Liver (tissue), 9 donors: Measurements from ENCODE around the gene ZBTB12. TPM values are rescaled to one million over a fixed set of nuclear protein-coding genes. Genes with fewer than 3 reads are reported as not detected.

Experiments used
- DNase-seq: peaks from one replicate; pipeline ENCODE4 v3.0.0-alpha.2; 2017; ENCODE audit warnings: low spot score
- H3K27ac ChIP-seq, 2 donors: one replicate each; pipeline ENCODE4 v1.7.0; 2013; ENCODE audit warnings: inconsistent platforms in 2 of 2, low read length in 2 of 2, control low read depth in 1 of 2, low read depth in 1 of 2, mild to moderate bottlenecking in 1 of 2
- H3K27me3 ChIP-seq, 4 donors: one replicate each; pipeline versions ENCODE4 v1.6.1 to v1.7.0; 2013; ENCODE audit warnings: low read length in 3 of 4, inconsistent platforms in 1 of 4, mild to moderate bottlenecking in 1 of 4, moderate library complexity in 1 of 4; ENCODE audit not compliant: control insufficient read depth in 4 of 4, insufficient read depth in 4 of 4
- H3K36me3 ChIP-seq, 4 donors: one replicate each; pipeline versions ENCODE4 v1.6.1 to v1.7.0; 2013; ENCODE audit warnings: low read length in 3 of 4, mild to moderate bottlenecking in 3 of 4, low read depth in 1 of 4, moderate library complexity in 1 of 4; ENCODE audit not compliant: control insufficient read depth in 4 of 4, insufficient read depth in 3 of 4
- H3K4me1 ChIP-seq, 4 donors: one replicate each; pipeline versions ENCODE4 v1.6.1 to v1.7.0; 2013; ENCODE audit warnings: low read length in 3 of 4, mild to moderate bottlenecking in 3 of 4, moderate library complexity in 1 of 4; ENCODE audit not compliant: control insufficient read depth in 4 of 4, insufficient read depth in 4 of 4
- H3K4me3 ChIP-seq, 3 donors: one replicate each; pipeline versions ENCODE4 v1.6.1 to v1.7.0; 2013; ENCODE audit warnings: low read length in 3 of 3, control low read depth in 1 of 3, low read depth in 1 of 3, mild to moderate bottlenecking in 1 of 3
- H3K9ac ChIP-seq, 2 donors: one replicate each; pipeline ENCODE4 v1.7.0; 2013; ENCODE audit warnings: low read length in 2 of 2, mild to moderate bottlenecking in 2 of 2, moderate library complexity in 2 of 2, control low read depth in 1 of 2, low read depth in 1 of 2
- H3K9me3 ChIP-seq, 4 donors: one replicate each; pipeline versions ENCODE4 v1.6.1 to v1.7.0; 2013; ENCODE audit warnings: low read length in 3 of 4; ENCODE audit not compliant: control insufficient read depth in 4 of 4
- EGR1 ChIP-seq, 2 donors: IDR thresholded peaks; 2 replicates each; pipeline ENCODE4 v1.6.1; 2016 to 2018; ENCODE audit warnings: antibody characterized with exemption in 2 of 2, low read depth in 2 of 2
- FOXA1 ChIP-seq: IDR thresholded peaks from 2 replicates; pipeline ENCODE4 v1.6.1; 2016; ENCODE audit warnings: antibody characterized with exemption
- FOXA2 ChIP-seq: IDR thresholded peaks from 2 replicates; pipeline ENCODE4 v1.6.1; 2016; ENCODE audit warnings: antibody characterized with exemption
- GABPA ChIP-seq, 2 donors: IDR thresholded peaks in 1 of 2; conservative IDR thresholded peaks in 1 of 2; 2 replicates each; pipeline ENCODE4 v1.6.1; 2016; ENCODE audit warnings: antibody characterized with exemption in 2 of 2, mild to moderate bottlenecking in 1 of 2, moderate library complexity in 1 of 2
- HNF4A ChIP-seq, 2 donors: conservative IDR thresholded peaks; 2 replicates each; pipeline ENCODE4 v1.6.1; 2016; ENCODE audit warnings: antibody characterized with exemption in 2 of 2, mild to moderate bottlenecking in 2 of 2
- HNF4G ChIP-seq: IDR thresholded peaks from 2 replicates; pipeline ENCODE4 v1.6.1; 2016; ENCODE audit warnings: antibody characterized with exemption
- JUND ChIP-seq, 2 donors: IDR thresholded peaks; 2 replicates each; pipeline ENCODE4 v1.6.1; 2016; ENCODE audit warnings: antibody characterized with exemption in 2 of 2
- NR2F2 ChIP-seq: IDR thresholded peaks from 2 replicates; pipeline ENCODE4 v1.6.1; 2016; ENCODE audit warnings: antibody characterized with exemption
- RAD21 ChIP-seq, 2 donors: IDR thresholded peaks; 2 replicates each; pipeline ENCODE4 v1.6.1; 2016; ENCODE audit warnings: antibody characterized with exemption in 2 of 2, mild to moderate bottlenecking in 2 of 2
- RXRA ChIP-seq, 2 donors: IDR thresholded peaks; 2 replicates each; pipeline ENCODE4 v1.6.1; 2017 to 2018; ENCODE audit warnings: antibody characterized with exemption in 2 of 2, mild to moderate bottlenecking in 1 of 2
- SP1 ChIP-seq: IDR thresholded peaks from 2 replicates; pipeline ENCODE4 v1.6.1; 2018; ENCODE audit warnings: antibody characterized with exemption, mild to moderate bottlenecking
- TAF1 ChIP-seq: conservative IDR thresholded peaks from 2 replicates; pipeline ENCODE4 v1.6.1; 2016; ENCODE audit warnings: antibody characterized with exemption, mild to moderate bottlenecking
- YY1 ChIP-seq: IDR thresholded peaks from 2 replicates; pipeline ENCODE4 v1.6.1; 2016; ENCODE audit warnings: antibody characterized with exemption, mild to moderate bottlenecking
- WGBS: extraction: QIAGEN DNeasy Blood & Tissue Kit; methylation state at CpG from one replicate; pipeline ENCODE4 v1.1.7; 2013; 5-methylcytosine and 5-hydroxymethylcytosine counted together
- polyA plus RNA-seq, 2 donors: library from polyadenylated mRNA; stranded (reverse) in 1 of 2; unstranded in 1 of 2; fragments of 200-250 nt in 1 of 2; fragments of >200 nt in 1 of 2; fragmentation: Nextera tagmentation in 1 of 2; extraction: Ambion mirVana in 1 of 2; gene quantifications; one replicate each; pipeline versions ENCODE4 v1.2.1 to v1.2.3, GENCODE V29; 2013 to 2015
- total RNA-seq, 2 donors: library from RNA; depleted of rRNA; stranded (reverse); fragments of >200 nt; gene quantifications; one replicate each; pipeline ENCODE4 v1.2.3, GENCODE V29; 2014
- TF ChIP-seq, protein P1 (sequence below): fragments of 150-350 bp; IDR thresholded peaks from 2 replicates; pipeline ENCODE4 v1.5.1; 2017; ENCODE audit warnings: improper control_type of control experiment, low read depth, low read length; ENCODE audit not compliant: missing input control
- TF ChIP-seq, protein P2 (sequence below): IDR thresholded peaks from 2 replicates; pipeline ENCODE4 v1.6.1; 2016; ENCODE audit warnings: antibody characterized with exemption
- TF ChIP-seq, protein P3 (sequence below): IDR thresholded peaks from 2 replicates; pipeline ENCODE4 v1.6.1; 2016; ENCODE audit warnings: antibody characterized with exemption
- TF ChIP-seq, protein P4 (sequence below): IDR thresholded peaks from 2 replicates; pipeline ENCODE4 v1.6.1; 2016; ENCODE audit warnings: antibody characterized with exemption, mild to moderate bottlenecking
- TF ChIP-seq, protein P5 (sequence below): IDR thresholded peaks from 2 replicates; pipeline ENCODE4 v1.6.1; 2016; ENCODE audit warnings: antibody characterized with exemption
- donor health status: healthy.
- donor health status: healthy.
- donor health status: healthy.
- donor health status: healthy.
- donor health status: healthy.

Gene ZBTB12
- total and polyA plus RNA-seq, 4 donors: 0.25 to 2.3 (median 0.83) TPM; not detected in 1

DNA sequence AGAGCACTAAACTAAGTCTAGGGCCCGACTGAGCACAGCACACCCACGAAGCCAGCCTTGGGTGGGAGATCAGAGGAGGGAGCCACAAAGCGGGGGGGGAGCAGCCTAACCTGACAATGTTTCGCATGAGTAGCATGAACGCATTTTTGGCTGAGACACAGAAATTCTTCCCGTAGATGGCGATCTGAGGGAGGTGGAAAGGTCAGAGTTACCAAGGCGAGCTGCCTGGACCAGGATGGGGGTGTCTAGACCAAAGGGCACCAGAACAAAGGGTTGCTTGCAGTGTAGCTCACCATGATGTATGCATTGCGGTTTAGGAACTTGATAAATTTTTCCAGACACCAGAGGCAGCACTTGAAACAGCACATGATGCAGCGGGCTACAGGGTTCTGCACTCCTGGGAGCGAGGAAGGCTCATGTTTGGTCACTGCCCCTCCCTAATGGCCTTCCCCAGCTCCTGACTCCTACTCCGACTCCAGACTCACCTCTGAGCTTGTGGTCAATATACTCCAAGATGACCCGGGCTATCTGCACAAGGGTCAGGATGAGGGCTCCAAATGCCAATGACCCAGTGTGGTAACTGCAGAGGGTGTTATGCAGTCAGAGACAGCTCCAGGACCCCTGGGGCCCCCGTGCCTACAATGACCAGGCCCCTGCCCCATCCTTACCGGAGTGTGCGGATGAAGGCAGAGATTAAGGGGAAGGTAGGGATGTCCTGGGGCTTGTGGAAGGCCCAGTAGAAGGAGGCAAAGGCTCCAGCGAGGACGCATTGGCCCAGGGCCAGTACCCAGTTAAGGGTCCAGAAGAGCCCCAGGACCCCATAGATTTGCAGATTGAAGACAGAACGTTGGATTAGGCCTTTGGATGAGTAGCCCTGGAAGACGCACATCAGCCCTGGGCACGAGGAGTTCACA lies 36.4 kb downstream of the ZBTB12 start:
- TF ChIP-seq EGR1 (IDR thresholded peaks at IDR 0.05; ENCODE audit: low read depth in 2 of 2) (no peak), JUND (IDR thresholded peaks at IDR 0.05) (no peak), HNF4G (no peak), YY1 (no peak), FOXA1 (no peak), TAF1 (no peak), SP1 (peak; percentile 17), HNF4A (conservative IDR thresholded peaks at IDR 0.05) (peak; percentile 10 to 29), GABPA (IDR thresholded peaks at IDR 0.05 in 1 of 2, conservative IDR thresholded peaks at IDR 0.05 in 1 of 2) (no peak), RAD21 (IDR thresholded peaks at IDR 0.05) (no peak), RXRA (IDR thresholded peaks at IDR 0.05) (peak; percentile 31 to 40), FOXA2 (no peak), NR2F2 (no peak)
- TF ChIP-seq, protein P1, sequence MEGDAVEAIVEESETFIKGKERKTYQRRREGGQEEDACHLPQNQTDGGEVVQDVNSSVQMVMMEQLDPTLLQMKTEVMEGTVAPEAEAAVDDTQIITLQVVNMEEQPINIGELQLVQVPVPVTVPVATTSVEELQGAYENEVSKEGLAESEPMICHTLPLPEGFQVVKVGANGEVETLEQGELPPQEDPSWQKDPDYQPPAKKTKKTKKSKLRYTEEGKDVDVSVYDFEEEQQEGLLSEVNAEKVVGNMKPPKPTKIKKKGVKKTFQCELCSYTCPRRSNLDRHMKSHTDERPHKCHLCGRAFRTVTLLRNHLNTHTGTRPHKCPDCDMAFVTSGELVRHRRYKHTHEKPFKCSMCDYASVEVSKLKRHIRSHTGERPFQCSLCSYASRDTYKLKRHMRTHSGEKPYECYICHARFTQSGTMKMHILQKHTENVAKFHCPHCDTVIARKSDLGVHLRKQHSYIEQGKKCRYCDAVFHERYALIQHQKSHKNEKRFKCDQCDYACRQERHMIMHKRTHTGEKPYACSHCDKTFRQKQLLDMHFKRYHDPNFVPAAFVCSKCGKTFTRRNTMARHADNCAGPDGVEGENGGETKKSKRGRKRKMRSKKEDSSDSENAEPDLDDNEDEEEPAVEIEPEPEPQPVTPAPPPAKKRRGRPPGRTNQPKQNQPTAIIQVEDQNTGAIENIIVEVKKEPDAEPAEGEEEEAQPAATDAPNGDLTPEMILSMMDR: no peak
- TF ChIP-seq, protein P2, sequence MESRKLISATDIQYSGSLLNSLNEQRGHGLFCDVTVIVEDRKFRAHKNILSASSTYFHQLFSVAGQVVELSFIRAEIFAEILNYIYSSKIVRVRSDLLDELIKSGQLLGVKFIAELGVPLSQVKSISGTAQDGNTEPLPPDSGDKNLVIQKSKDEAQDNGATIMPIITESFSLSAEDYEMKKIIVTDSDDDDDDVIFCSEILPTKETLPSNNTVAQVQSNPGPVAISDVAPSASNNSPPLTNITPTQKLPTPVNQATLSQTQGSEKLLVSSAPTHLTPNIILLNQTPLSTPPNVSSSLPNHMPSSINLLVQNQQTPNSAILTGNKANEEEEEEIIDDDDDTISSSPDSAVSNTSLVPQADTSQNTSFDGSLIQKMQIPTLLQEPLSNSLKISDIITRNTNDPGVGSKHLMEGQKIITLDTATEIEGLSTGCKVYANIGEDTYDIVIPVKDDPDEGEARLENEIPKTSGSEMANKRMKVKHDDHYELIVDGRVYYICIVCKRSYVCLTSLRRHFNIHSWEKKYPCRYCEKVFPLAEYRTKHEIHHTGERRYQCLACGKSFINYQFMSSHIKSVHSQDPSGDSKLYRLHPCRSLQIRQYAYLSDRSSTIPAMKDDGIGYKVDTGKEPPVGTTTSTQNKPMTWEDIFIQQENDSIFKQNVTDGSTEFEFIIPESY: no peak
- TF ChIP-seq, protein P3, sequence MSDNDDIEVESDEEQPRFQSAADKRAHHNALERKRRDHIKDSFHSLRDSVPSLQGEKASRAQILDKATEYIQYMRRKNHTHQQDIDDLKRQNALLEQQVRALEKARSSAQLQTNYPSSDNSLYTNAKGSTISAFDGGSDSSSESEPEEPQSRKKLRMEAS: no peak
- TF ChIP-seq, protein P4, sequence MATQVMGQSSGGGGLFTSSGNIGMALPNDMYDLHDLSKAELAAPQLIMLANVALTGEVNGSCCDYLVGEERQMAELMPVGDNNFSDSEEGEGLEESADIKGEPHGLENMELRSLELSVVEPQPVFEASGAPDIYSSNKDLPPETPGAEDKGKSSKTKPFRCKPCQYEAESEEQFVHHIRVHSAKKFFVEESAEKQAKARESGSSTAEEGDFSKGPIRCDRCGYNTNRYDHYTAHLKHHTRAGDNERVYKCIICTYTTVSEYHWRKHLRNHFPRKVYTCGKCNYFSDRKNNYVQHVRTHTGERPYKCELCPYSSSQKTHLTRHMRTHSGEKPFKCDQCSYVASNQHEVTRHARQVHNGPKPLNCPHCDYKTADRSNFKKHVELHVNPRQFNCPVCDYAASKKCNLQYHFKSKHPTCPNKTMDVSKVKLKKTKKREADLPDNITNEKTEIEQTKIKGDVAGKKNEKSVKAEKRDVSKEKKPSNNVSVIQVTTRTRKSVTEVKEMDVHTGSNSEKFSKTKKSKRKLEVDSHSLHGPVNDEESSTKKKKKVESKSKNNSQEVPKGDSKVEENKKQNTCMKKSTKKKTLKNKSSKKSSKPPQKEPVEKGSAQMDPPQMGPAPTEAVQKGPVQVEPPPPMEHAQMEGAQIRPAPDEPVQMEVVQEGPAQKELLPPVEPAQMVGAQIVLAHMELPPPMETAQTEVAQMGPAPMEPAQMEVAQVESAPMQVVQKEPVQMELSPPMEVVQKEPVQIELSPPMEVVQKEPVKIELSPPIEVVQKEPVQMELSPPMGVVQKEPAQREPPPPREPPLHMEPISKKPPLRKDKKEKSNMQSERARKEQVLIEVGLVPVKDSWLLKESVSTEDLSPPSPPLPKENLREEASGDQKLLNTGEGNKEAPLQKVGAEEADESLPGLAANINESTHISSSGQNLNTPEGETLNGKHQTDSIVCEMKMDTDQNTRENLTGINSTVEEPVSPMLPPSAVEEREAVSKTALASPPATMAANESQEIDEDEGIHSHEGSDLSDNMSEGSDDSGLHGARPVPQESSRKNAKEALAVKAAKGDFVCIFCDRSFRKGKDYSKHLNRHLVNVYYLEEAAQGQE: no peak
- TF ChIP-seq, protein P5, sequence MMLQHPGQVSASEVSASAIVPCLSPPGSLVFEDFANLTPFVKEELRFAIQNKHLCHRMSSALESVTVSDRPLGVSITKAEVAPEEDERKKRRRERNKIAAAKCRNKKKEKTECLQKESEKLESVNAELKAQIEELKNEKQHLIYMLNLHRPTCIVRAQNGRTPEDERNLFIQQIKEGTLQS: no peak
- H3K9ac ChIP-seq: no peak overlapping the region
- no peaks in the 10 kb centered on the region for H3K9me3 ChIP-seq
- no peak overlapping the region for H3K27ac ChIP-seq
- no peak overlapping the region for H3K4me3 ChIP-seq
- no peaks in the 10 kb centered on the region for H3K27me3 ChIP-seq
- H3K36me3 ChIP-seq: peaks cover 0 to 4% (median 0%) of the 10 kb centered on the region in 4 donors
- WGBS: 75% methylated on average over 21 of the region's 21 CpGs
- DNase-seq: no peak
- H3K4me1 ChIP-seq: peaks cover 10 to 21% (median 17%) of the 10 kb centered on the region in 4 donors
